HG02870 (cell line): Measurements from ENCODE around the gene SDR39U1.

Experiments used
- ATAC-seq: cut with Tn5 transposase; IDR thresholded peaks from one replicate; pipeline ENCODE4 v1.9.1; 2021; ENCODE audit warnings: mild to moderate bottlenecking, moderate library complexity; ENCODE audit not compliant: unreplicated experiment

The SDR39U1 gene

GRCh38 chr14:24443053-24443665 is 583 bp upstream of the SDR39U1 start:
- no peak for ATAC-seq

- no peak for ATAC-seq
Measured at GRCh38 chr14:24441904-24442239, 704 bp downstream of the SDR39U1 start.

GRCh38 chr14:24441485-24441884 is 1.1 kb downstream of the SDR39U1 start:
- ATAC-seq, result no peak

GRCh38 chr14:24440606-24441399 is 1.8 kb downstream of the SDR39U1 start:
- no peak for ATAC-seq

- no peak for ATAC-seq
Measured at GRCh38 chr14:24439830-24440605, 2.6 kb downstream of the SDR39U1 start.

DNA sequence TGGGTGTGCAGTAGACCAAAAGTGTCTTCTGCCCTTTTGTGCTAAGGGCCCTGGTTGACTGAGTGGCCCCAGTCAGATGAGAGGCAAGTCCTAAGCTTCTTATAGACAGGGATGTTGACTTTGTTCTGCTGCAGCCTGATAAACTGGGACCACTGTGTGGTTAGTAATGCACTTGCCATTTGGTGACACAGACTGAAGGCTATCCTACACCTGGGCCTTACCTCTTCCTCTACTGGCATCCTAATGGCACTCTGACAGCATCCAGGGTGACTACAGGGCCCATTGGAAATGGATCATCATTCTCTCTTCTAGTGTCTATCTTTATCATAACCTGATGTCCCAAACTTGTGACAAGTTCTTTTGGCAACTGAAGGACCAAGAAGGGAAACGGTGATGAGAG is 3.3 kb downstream of the SDR39U1 start:
- no peak for ATAC-seq

- no peak for ATAC-seq
Measured at GRCh38 chr14:24438223-24439097, 4.1 kb downstream of the SDR39U1 start.

- no peak for ATAC-seq
Measured at GRCh38 chr14:24437736-24438067, 4.9 kb downstream of the SDR39U1 start.

DNA sequence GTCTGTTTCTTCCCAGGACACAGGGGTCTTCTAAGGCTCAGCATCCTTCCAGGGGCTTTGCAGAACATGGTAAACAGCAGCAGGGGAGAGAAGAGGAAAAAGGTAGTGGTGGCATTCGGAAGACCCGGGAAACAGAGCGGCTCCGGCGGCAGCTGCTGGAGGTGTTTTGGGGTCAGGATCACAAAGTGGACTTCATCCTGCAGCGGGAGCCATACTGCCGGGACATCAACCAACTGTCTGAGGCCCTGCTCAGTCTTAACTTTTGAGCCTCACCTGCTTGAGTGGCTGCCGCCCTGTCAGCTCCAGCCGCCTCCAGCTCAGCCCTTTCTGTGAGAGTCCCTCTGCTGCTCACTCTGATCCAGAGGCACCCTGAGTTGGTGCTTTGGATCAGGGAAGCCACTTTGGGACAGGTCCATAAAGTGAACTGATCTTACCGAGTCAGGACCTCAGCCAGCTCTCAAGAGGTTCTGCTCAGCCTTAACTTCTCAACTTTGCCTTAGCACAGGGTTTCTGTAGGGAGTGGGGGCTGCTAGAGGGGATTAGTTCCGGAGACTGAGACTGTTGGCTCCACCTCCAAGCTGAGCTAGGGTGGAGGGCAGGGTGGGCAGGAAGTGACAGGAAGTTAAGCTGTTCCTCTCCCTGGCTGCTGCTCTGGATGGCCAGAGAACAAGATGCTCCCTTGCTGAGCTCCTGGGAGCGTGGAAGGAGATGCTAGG is 5.4 kb downstream of the SDR39U1 start:
- no peak for ATAC-seq

DNA sequence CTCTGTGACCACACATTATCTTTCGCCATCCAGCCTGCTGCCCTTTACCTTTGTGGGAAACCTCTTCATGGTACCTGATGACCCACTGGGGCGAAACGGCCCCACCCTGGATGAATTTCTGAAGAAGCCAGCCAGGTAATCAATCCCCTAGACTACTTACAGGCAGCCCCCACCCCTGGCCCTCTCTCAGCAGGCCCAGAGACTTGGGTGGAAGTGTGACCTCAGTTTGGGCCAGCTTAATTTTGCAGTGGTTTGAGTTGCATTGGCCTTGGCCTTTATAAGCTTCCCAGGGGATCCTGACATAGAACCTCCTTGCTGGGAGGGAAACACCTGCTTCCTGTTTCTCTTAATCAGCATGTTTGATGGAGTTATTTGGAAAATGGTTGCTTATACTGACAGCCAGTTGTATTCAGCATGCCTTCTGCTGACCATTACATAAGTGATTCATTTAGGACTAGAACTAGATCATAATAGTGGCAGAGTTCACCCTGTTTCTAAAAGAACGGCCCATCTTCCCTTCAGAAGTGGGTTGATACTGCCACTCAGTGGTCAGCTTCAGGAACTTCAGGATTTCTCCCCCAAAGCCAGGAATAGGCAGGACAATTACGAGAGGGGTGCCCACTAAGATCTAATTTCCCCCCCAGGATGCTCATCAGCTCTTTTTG is 6.1 kb downstream of the SDR39U1 start:
- peak; percentile 39 for ATAC-seq

GRCh38 chr14:24435998-24436354 is 6.6 kb downstream of the SDR39U1 start:
- no peak for ATAC-seq

DNA sequence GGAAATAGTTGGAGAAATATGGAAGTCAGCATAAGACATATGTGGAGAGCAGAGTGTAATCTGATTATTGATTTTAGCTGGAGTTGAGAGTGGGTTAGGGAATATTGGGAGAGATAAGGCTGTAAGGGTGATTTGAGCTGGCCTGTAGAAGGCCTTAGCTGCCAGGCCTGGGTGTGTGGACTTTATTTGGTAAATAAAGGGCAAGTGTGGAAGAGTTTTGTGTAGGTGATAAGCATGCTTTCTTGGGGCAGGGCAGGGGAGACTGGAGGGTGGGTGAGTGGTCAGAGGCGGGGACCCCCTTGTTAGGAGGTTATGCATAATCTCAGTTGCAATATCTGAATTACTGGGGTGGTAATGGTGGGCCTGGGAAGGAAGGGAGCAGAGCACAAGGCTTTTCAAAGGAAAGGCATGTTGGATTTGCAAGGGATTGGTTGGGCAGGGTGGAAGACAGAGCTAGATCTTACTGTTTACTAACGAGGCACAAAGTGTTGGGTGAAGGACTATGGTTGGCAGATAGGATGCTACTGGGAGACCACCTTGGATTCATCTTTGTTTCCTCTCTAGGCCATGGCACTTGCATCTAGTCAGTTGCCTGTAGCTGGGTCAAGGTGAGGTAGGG is 7.3 kb downstream of the SDR39U1 start:
- ATAC-seq, result no peak

GRCh38 chr14:24434676-24435075 is 7.9 kb downstream of the SDR39U1 start:
- ATAC-seq, result no peak

- no peak for ATAC-seq
Measured at GRCh38 chr14:24434036-24434435, 8.5 kb downstream of the SDR39U1 start.

DNA sequence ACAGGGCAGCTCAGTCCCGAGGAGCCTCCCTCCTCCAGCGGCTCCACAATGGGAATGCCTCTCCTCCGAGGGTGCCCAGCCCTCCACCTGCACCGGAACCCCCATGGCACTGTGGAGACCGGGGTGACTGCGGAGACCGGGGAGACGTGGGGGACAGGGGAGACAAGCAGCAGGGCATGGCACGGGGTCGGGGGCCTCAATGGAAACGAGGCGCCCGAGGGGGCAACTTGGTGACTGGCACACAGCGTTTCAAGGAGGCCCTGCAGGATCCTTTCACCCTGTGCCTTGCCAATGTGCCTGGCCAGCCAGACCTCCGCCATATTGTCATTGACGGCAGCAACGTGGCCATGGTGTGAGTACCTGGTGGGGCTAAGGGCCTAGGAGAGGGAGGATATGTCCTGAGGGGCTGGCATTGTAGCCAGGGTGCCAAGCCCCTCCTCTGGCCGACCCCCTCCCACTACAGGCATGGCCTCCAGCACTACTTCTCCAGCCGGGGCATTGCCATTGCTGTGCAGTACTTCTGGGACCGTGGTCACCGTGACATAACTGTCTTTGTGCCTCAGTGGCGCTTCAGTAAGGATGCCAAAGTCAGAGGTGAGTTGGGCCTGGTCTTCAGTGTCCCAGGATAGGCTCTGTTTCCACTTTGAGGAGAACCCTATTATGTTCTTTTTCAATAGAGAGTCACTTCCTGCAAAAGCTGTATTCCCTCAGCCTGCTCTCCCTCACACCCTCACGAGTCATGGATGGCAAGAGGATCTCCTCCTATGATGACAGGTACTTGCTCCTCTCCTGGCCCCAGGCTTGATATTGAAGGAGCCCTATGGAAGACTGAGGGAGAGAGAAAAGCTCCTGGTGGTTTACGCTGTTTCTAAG is 10.1 kb downstream of the SDR39U1 start:
- no peak for ATAC-seq

- ATAC-seq, result peak; percentile 46
Measured at GRCh38 chr14:24431569-24432258, 10.9 kb downstream of the SDR39U1 start.

- ATAC-seq, result peak; percentile 33
Measured at GRCh38 chr14:24430682-24431568, 11.7 kb downstream of the SDR39U1 start.
